Right lobe of liver (tissue), 4 donors: ENCODE results near the gene OR10A7.

Source experiments
- POLR2A ChIP-seq: fragments of 450-650 bp; IDR thresholded peaks from one replicate; pipeline ENCODE4 v1.6.1; 2017; ENCODE audit warnings: antibody characterized with exemption, mild to moderate bottlenecking
- TF ChIP-seq, protein P1 (sequence below), 4 donors: fragments of 200-600 bp in 3 of 4; fragments of 450-650 bp in 1 of 4; IDR thresholded peaks; one replicate each; pipeline versions ENCODE4 v1.5.1 to v1.8.0; 2016 to 2022; ENCODE audit warnings: antibody characterized with exemption in 4 of 4, mild to moderate bottlenecking in 2 of 4
- donor health status: DM: no; HTN: no; CAD: no.
- donor health status: DM: no; HTN: no; CAD: no.
- donor health status: DM: no; HTN: yes; CAD: no.

DNA sequence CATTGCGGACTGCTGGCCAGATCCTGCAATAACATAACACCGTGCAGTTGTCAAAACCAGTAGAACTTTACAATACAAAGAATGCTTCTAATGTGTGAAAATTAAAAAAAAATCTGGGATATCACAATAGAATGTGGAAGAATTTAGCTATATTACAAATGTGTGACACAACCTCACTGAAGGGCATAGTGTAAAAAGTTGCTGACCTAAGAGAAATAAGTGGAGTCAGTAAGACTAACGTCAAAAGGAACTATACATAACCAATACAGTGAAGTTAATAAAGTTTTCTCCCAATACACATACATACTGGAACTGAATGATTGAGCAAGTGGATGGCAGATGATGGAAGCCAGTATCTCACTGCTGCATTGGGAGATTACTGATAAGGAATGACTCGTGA, 36.0 kb downstream of the OR10A7 start:
- TF ChIP-seq, protein P1, sequence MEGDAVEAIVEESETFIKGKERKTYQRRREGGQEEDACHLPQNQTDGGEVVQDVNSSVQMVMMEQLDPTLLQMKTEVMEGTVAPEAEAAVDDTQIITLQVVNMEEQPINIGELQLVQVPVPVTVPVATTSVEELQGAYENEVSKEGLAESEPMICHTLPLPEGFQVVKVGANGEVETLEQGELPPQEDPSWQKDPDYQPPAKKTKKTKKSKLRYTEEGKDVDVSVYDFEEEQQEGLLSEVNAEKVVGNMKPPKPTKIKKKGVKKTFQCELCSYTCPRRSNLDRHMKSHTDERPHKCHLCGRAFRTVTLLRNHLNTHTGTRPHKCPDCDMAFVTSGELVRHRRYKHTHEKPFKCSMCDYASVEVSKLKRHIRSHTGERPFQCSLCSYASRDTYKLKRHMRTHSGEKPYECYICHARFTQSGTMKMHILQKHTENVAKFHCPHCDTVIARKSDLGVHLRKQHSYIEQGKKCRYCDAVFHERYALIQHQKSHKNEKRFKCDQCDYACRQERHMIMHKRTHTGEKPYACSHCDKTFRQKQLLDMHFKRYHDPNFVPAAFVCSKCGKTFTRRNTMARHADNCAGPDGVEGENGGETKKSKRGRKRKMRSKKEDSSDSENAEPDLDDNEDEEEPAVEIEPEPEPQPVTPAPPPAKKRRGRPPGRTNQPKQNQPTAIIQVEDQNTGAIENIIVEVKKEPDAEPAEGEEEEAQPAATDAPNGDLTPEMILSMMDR (IDR thresholded peaks at IDR 0.05), result no peak
- no peak for TF ChIP-seq POLR2A
